Sigmoid colon (tissue), 7 donors: ENCODE data around the gene ACRV1. TPM values are rescaled to one million over a fixed set of nuclear protein-coding genes. Genes with fewer than 3 reads are reported as not detected.

ENCODE experiments used
- DNase-seq: peaks from one replicate; pipeline ENCODE4 v3.0.0-alpha.2; 2019
- H3K27ac ChIP-seq, 4 donors: fragments of 200-600 bp; sonication (generic); one replicate each; pipeline ENCODE4 v1.5.1; 2016 to 2019; ENCODE audit warnings: mild to moderate bottlenecking in 1 of 4
- H3K27me3 ChIP-seq, 3 donors: fragments of 200-600 bp; sonication (generic); one replicate each; pipeline ENCODE4 v1.5.1; 2019; ENCODE audit warnings: mild to moderate bottlenecking in 1 of 3
- H3K36me3 ChIP-seq, 4 donors: fragments of 200-600 bp; sonication (generic); one replicate each; pipeline ENCODE4 v1.5.1; 2016 to 2019
- H3K4me1 ChIP-seq, 4 donors: fragments of 200-600 bp; sonication (generic); one replicate each; pipeline ENCODE4 v1.5.1; 2017 to 2019
- H3K4me3 ChIP-seq, 4 donors: fragments of 200-600 bp; sonication (generic); one replicate each; pipeline ENCODE4 v1.5.1; 2017 to 2019; ENCODE audit warnings: mild to moderate bottlenecking in 2 of 4, moderate library complexity in 1 of 4
- H3K9me3 ChIP-seq, 4 donors: fragments of 200-600 bp in 3 of 4; sonication (generic) in 3 of 4; one replicate each; pipeline versions ENCODE4 v1.5.1 to v1.6.1; 2013 to 2019
- EP300 ChIP-seq, 4 donors: sonication (generic); formaldehyde crosslinking; IDR thresholded peaks; one replicate each; pipeline ENCODE4 v1.6.1; 2017; ENCODE audit warnings: antibody characterized with exemption in 4 of 4
- POLR2A ChIP-seq, 2 donors: fragments of 450-650 bp; IDR thresholded peaks; one replicate each; pipeline ENCODE4 v1.6.1; 2016; ENCODE audit warnings: antibody characterized with exemption in 2 of 2, mild to moderate bottlenecking in 2 of 2, moderate library complexity in 2 of 2
- POLR2AphosphoS5 ChIP-seq, 4 donors: sonication (generic); formaldehyde crosslinking; IDR thresholded peaks; one replicate each; pipeline ENCODE4 v1.6.1; 2017; ENCODE audit warnings: antibody characterized with exemption in 4 of 4
- WGBS, 2 donors: extraction: QIAGEN DNeasy Blood & Tissue Kit; methylation state at CpG; one replicate each; pipeline ENCODE4 v1.1.7; 2013; 5-methylcytosine and 5-hydroxymethylcytosine counted together
- intact Hi-C: fragments of 100-400 bp; cut with DNase I; formaldehyde crosslinking; loops from one replicate; pipeline ENCODE4 v1.15.1; 2023
- polyA plus RNA-seq, 3 donors: library from polyadenylated mRNA; stranded (reverse); fragments of 200-250 nt; gene quantifications; one replicate each; pipeline ENCODE4 v1.2.3, GENCODE V29; 2013
- total RNA-seq, 4 donors: library from RNA; depleted of rRNA; stranded (reverse); fragments of >200 nt; gene quantifications; one replicate each; pipeline ENCODE4 v1.1.0, GENCODE V29; 2016
- TF ChIP-seq, protein P1 (sequence below), 4 experiments: fragments of 450-650 bp in 3 of 4; fragments of 200-600 bp in 1 of 4; IDR thresholded peaks; one replicate each; pipeline ENCODE4 v1.5.1; 2016 to 2019; ENCODE audit warnings: antibody characterized with exemption in 4 of 4, mild to moderate bottlenecking in 3 of 4, moderate library complexity in 2 of 4
- donor health status: healthy with polysubstance abuse.
- donor health status: Bipolar disorder and iron deficiency.
- donor health status: healthy.

Gene ACRV1
- total and polyA plus RNA-seq, 7 donors = not detected

DNA sequence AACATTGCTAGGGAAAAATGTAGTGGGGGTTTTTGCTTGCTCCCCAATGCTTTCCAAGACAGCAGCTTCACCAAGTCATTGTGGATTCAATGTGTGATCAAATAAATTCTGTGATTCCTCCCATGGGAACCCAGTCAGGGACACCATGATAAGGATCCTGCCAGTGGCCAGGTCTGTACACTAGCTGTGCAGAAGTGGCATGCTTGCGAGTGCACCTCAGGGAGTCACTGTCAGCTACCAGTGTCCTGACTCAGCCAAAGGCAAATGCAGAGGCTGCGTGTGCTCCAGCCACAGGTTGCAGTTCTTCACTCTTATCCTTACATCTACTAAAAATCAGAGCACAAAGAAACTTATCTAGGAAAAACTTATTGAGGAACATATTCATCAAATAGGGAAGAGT lies 9.4 kb upstream of the ACRV1 start:
- H3K4me3 ChIP-seq = no peak overlapping the region
- H3K4me1 ChIP-seq = no peaks in the 10 kb centered on the region
- no peak for DNase-seq
- H3K27me3 ChIP-seq = no peaks in the 10 kb centered on the region
- H3K36me3 ChIP-seq = no peaks in the 10 kb centered on the region
- 93 to 94% methylated on average over 2 of the region's 2 CpGs for WGBS, 2 donors
- intact Hi-C loops = no loop called here
- H3K9me3 ChIP-seq = no peaks in the 10 kb centered on the region
- no peak overlapping the region for H3K27ac ChIP-seq
- TF ChIP-seq, protein P1, sequence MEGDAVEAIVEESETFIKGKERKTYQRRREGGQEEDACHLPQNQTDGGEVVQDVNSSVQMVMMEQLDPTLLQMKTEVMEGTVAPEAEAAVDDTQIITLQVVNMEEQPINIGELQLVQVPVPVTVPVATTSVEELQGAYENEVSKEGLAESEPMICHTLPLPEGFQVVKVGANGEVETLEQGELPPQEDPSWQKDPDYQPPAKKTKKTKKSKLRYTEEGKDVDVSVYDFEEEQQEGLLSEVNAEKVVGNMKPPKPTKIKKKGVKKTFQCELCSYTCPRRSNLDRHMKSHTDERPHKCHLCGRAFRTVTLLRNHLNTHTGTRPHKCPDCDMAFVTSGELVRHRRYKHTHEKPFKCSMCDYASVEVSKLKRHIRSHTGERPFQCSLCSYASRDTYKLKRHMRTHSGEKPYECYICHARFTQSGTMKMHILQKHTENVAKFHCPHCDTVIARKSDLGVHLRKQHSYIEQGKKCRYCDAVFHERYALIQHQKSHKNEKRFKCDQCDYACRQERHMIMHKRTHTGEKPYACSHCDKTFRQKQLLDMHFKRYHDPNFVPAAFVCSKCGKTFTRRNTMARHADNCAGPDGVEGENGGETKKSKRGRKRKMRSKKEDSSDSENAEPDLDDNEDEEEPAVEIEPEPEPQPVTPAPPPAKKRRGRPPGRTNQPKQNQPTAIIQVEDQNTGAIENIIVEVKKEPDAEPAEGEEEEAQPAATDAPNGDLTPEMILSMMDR (IDR thresholded peaks at IDR 0.05) = no peak
- no peak for TF ChIP-seq POLR2AphosphoS5 (IDR thresholded peaks at IDR 0.05)
- no peak for TF ChIP-seq EP300 (IDR thresholded peaks at IDR 0.05)
- TF ChIP-seq POLR2A (IDR thresholded peaks at IDR 0.05) = no peak

DNA sequence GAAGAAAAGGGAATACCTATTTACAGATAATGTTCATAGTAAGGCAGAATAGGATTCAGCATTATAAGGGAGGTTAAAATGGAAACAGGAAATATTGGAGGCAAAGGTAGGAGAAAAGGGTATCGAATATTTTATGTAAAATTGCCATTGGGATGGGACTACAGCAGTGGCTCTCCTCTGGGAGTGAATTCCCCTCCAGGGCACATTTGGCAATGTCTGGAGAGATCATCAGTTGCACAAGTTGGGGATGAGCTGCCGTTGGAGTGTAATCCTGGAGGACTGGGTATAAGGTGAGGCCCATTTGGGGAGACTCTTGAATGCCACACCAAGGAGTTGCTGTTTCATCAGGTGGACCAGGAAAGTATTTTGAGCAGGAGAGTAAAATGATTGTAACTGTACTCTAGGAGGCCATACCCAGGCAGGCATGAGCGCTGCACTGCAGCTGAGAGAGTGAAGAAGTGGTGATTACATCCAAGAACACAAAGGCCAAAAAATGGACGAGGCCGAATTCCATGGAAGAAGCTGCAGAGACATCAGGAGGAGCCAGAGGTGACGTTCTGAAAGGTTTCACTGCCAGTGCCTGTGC lies 8.7 kb upstream of the ACRV1 start:
- intact Hi-C loops = no loop called here
- no peak for DNase-seq
- H3K27me3 ChIP-seq = no peaks in the 10 kb centered on the region
- no peaks in the 10 kb centered on the region for H3K9me3 ChIP-seq
- H3K27ac ChIP-seq = no peak overlapping the region
- H3K36me3 ChIP-seq = no peaks in the 10 kb centered on the region
- 82 to 84% methylated on average over 6 of the region's 6 CpGs for WGBS, 2 donors
- H3K4me1 ChIP-seq = no peaks in the 10 kb centered on the region
- TF ChIP-seq EP300 (IDR thresholded peaks at IDR 0.05) = no peak
- TF ChIP-seq POLR2AphosphoS5 (IDR thresholded peaks at IDR 0.05) = no peak
- no peak for TF ChIP-seq POLR2A (IDR thresholded peaks at IDR 0.05)
- TF ChIP-seq, protein P1 (IDR thresholded peaks at IDR 0.05) = no peak
- no peak overlapping the region for H3K4me3 ChIP-seq

DNA sequence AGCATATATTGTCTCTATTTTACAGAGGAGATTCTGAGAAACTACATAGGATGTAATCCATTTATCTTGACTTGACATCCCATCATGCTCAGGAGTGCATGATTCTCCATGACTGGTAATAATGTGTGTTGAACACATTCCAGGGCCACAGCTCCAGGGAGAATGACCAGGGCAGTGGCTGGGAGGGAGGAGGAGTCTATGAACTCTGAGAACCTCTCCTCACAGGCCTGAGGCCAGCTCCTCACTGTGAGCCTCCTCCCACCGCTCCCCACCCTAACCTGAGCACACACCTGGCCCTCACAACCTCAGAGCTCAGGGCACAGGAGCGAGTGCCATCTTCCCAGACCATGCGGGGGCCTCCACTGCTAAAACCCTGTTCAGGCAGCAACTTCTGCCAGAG lies 8.0 kb upstream of the ACRV1 start:
- H3K4me3 ChIP-seq = no peak overlapping the region
- intact Hi-C loops = no loop called here
- H3K9me3 ChIP-seq = no peaks in the 10 kb centered on the region
- no peak for DNase-seq
- H3K36me3 ChIP-seq = no peaks in the 10 kb centered on the region
- H3K27ac ChIP-seq = no peak overlapping the region
- WGBS, 2 donors = 89 to 93% methylated on average over 3 of the region's 3 CpGs
- H3K27me3 ChIP-seq = no peaks in the 10 kb centered on the region
- no peaks in the 10 kb centered on the region for H3K4me1 ChIP-seq
- TF ChIP-seq POLR2AphosphoS5 (IDR thresholded peaks at IDR 0.05) (no peak), EP300 (IDR thresholded peaks at IDR 0.05) (no peak), POLR2A (IDR thresholded peaks at IDR 0.05) (no peak)
- TF ChIP-seq, protein P1 (IDR thresholded peaks at IDR 0.05) = no peak

DNA sequence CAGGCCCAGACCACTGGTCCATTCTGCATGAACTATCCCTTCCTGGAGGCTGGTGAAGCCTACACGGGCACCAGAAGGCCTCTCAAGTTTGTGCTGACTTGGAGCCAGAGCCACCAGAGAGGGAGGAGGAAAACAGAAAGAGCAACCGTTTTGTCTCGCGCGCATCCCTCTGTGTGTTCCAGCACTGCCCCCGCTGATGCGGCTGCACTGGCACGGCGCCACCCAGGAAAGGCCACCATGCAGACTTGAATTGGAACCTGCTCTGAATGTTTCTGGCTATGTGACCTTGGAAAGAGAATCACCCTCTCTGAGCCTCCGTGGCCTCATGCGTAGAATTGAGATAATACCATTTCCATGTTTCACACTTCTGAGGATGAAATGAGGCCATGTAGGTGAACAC lies 7.4 kb upstream of the ACRV1 start:
- Histone ChIP-seq H3K4me1 (no peaks in the 10 kb centered on the region), H3K36me3 (no peaks in the 10 kb centered on the region), H3K9me3 (no peaks in the 10 kb centered on the region), H3K27me3 (no peaks in the 10 kb centered on the region), H3K27ac (no peak overlapping the region), H3K4me3 (no peak overlapping the region)
- 96% methylated on average over 11 of the region's 11 CpGs for WGBS, 2 donors
- DNase-seq = no peak
- intact Hi-C loops = no loop called here
- TF ChIP-seq POLR2A (IDR thresholded peaks at IDR 0.05) (no peak), POLR2AphosphoS5 (IDR thresholded peaks at IDR 0.05) (no peak), EP300 (IDR thresholded peaks at IDR 0.05) (no peak)
- TF ChIP-seq, protein P1 (IDR thresholded peaks at IDR 0.05) = no peak

DNA sequence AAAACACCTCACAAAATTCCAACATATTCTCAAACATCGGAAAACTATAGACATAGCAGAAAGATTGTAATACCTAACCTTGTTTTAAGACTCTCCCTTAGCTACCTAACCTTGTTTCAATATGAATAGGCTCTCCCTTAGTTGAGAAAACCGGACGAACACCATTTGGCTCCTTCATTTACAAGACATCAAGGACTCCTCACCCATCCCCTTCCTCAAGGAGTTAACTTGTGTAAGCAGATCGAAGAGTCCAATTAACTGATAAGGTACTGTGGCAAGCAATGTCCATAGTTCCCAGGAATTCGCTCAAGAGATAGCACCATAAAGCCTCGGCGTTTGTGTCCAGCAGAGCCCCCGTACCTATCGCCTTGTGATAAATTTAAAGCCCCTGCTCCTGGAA lies 4.6 kb upstream of the ACRV1 start:
- intact Hi-C loops = no loop called here
- H3K27me3 ChIP-seq = no peaks in the 10 kb centered on the region
- no peaks in the 10 kb centered on the region for H3K36me3 ChIP-seq
- no peaks in the 10 kb centered on the region for H3K4me1 ChIP-seq
- TF ChIP-seq, protein P1 (IDR thresholded peaks at IDR 0.05) = no peak
- TF ChIP-seq POLR2A (IDR thresholded peaks at IDR 0.05) (no peak), EP300 (IDR thresholded peaks at IDR 0.05) (no peak), POLR2AphosphoS5 (IDR thresholded peaks at IDR 0.05) (no peak)
- no peak overlapping the region for H3K4me3 ChIP-seq
- 68 to 71% methylated on average over 9 of the region's 9 CpGs for WGBS, 2 donors
- no peak overlapping the region for H3K27ac ChIP-seq
- H3K9me3 ChIP-seq = no peaks in the 10 kb centered on the region
- no peak for DNase-seq
